Common myeloid progenitor, CD34-positive (primary cell): ENCODE measurements around the gene DOCK4.

Experiments
- CTCF ChIA-PET: fragments of 350-600 bp; sonication (Branson Sonifier 250); formaldehyde crosslinking; loops from one replicate; lab custom pipeline; 2021; ENCODE audit warnings: antibody characterized with exemption; lab: Charles Lee
- POLR2A ChIA-PET: fragments of 350-600 bp; sonication (Branson Sonifier 250); formaldehyde crosslinking; loops from one replicate; lab custom pipeline; 2021; ENCODE audit warnings: antibody characterized with exemption; lab: Charles Lee
- DNase-seq, 3 donors: peaks; one replicate each; pipeline versions ENCODE4 v3.0.0 to v3.0.0-alpha.2; 2013
- H3K27ac ChIP-seq, 2 experiments: 1 replicate in 1 of 2; 2 replicates in 1 of 2; pipeline ENCODE4 v1.7.0; 2013; ENCODE audit warnings: inconsistent platforms in 2 of 2, low read length in 2 of 2, mild to moderate bottlenecking in 2 of 2, low read depth in 1 of 2, moderate library complexity in 1 of 2; ENCODE audit not compliant: severe bottlenecking in 2 of 2, insufficient read depth in 1 of 2, poor library complexity in 1 of 2
- H3K27me3 ChIP-seq, 5 experiments: replicated peaks in 2 of 5; 1 replicate in 3 of 5; 2 replicates in 2 of 5; pipeline versions ENCODE4 v1.6.1 to v1.7.0; 2013; ENCODE audit warnings: low read length in 4 of 5, mild to moderate bottlenecking in 2 of 5, moderate library complexity in 2 of 5, inconsistent platforms in 1 of 5; ENCODE audit not compliant: insufficient read depth in 5 of 5, control insufficient read depth in 4 of 5
- H3K36me3 ChIP-seq, 4 experiments: 1 replicate in 2 of 4; 2 replicates in 2 of 4; pipeline versions ENCODE4 v1.6.1 to v1.7.0; 2013; ENCODE audit warnings: low read length in 3 of 4, control low read depth in 1 of 4, mild to moderate bottlenecking in 1 of 4; ENCODE audit not compliant: control insufficient read depth in 4 of 4, insufficient read depth in 4 of 4
- H3K4me1 ChIP-seq, 4 experiments: 1 replicate in 3 of 4; 2 replicates in 1 of 4; pipeline versions ENCODE4 v1.6.1 to v1.7.1; 2013; ENCODE audit warnings: low read length in 3 of 4, mild to moderate bottlenecking in 3 of 4, control low read depth in 1 of 4, inconsistent platforms in 1 of 4, moderate library complexity in 1 of 4; ENCODE audit not compliant: control insufficient read depth in 4 of 4, insufficient read depth in 4 of 4; ENCODE audit errors: control extremely low read depth in 1 of 4
- H3K4me3 ChIP-seq, 7 experiments: 1 replicate in 4 of 7; 2 replicates in 3 of 7; pipeline versions ENCODE4 v1.5.1 to v1.7.0; 2013; ENCODE audit warnings: mild to moderate bottlenecking in 7 of 7, low read length in 6 of 7, moderate library complexity in 6 of 7, inconsistent platforms in 2 of 7, low read depth in 2 of 7, control low read depth in 1 of 7; ENCODE audit not compliant: insufficient read depth in 4 of 7, control insufficient read depth in 1 of 7; ENCODE audit errors: extremely low read depth in 1 of 7
- H3K9me3 ChIP-seq, 5 experiments: 1 replicate in 4 of 5; 2 replicates in 1 of 5; pipeline versions ENCODE4 v1.6.1 to v1.7.1; 2013; ENCODE audit warnings: low read length in 4 of 5, mild to moderate bottlenecking in 2 of 5, inconsistent platforms in 1 of 5, low read depth in 1 of 5, moderate library complexity in 1 of 5; ENCODE audit not compliant: control insufficient read depth in 4 of 5, insufficient read depth in 2 of 5; ENCODE audit errors: control extremely low read depth in 1 of 5
- WGBS: methylation state at CpG from one replicate; pipeline ENCODE4 v1.1.5; 2013; ENCODE audit not compliant: insufficient coverage; 5-methylcytosine and 5-hydroxymethylcytosine counted together

Gene DOCK4

DNA sequence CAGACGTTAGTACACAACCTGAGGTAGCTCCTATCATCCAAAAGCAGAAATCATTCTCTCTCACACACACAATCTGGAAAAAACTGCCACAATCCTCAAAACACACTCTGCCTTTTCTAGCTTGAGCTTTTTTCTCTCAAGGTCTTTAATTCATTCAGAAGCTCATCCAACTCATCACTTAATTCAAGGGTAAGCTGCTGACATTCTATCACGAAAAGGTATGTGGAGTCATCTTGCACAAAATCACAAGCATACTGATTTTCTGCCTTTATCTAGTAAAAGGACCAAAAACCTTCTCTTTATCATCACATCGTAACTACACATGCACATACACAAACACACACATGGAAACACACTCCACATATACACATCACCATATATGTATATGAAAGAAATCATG is 32.0 kb downstream of the DOCK4 start:
- Histone ChIP-seq H3K36me3 (no peaks in the 10 kb centered on the region), H3K4me1 (no peaks in the 10 kb centered on the region), H3K27me3 (no peaks in the 10 kb centered on the region), H3K9me3 (no peaks in the 10 kb centered on the region), H3K27ac (no peak overlapping the region), H3K4me3 (no peak overlapping the region)
- ChIA-PET POLR2A (no interaction called here), CTCF (interaction anchor here (1.1 to 2.1 kb wide), 2 partner anchors 14 to 22 kb away, joined by 3 to 6 read pairs; no protein-coding TSS in a partner anchor)
- DNase-seq: no peak
- WGBS: 88% methylated on average over 2 of the region's 3 CpGs

DNA sequence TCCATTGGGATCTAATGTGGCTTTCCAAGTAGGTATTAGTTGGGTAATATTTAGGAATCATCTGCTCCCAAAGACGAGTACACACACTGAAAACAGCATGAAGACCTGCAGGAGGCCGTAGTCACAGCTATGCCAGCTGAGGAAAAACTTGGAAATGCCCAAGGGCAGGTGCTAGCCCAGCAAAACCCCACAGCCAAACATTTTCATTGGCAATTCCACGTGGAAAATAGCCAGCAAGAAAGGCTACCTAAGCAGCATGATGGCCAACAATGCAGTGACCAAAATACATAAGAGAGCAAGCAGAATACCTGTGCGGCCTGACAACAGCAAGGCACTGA is 32.7 kb downstream of the DOCK4 start:
- ChIA-PET POLR2A (no interaction called here), CTCF (interaction anchor here (1.1 to 2.1 kb wide), 2 partner anchors 13 to 21 kb away, joined by 3 to 6 read pairs; no protein-coding TSS in a partner anchor)
- Histone ChIP-seq H3K4me3 (no peak overlapping the region), H3K27me3 (no peaks in the 10 kb centered on the region), H3K4me1 (no peaks in the 10 kb centered on the region), H3K27ac (no peak overlapping the region), H3K36me3 (no peaks in the 10 kb centered on the region), H3K9me3 (no peaks in the 10 kb centered on the region)
- no peak for DNase-seq
- 93% methylated on average over 4 of the region's 4 CpGs for whole genome bisulfite sequencing

- CTCF ChIA-PET: interaction anchor here (2.1 kb wide), 1 partner anchor 12 kb away, joined by 6 read pairs; no protein-coding TSS in a partner anchor
- 100% methylated on average over 5 of the region's 8 CpGs for WGBS
Observed at GRCh38 chr7:112172870-112173567, 33.2 kb downstream of the DOCK4 start.

GRCh38 chr7:112171673-112172072 is 34.5 kb downstream of the DOCK4 start:
- no peak for DNase-seq
- Histone ChIP-seq H3K4me3 (no peak overlapping the region), H3K4me1 (no peaks in the 10 kb centered on the region), H3K36me3 (no peaks in the 10 kb centered on the region), H3K27me3 (no peaks in the 10 kb centered on the region), H3K9me3 (no peaks in the 10 kb centered on the region), H3K27ac (no peak overlapping the region)
- WGBS: 100% methylated on average over 1 of the region's 1 CpG
- ChIA-PET CTCF (no interaction called here), POLR2A (no interaction called here)

More at GRCh38 chr7:112172870-112173567, 33.2 kb downstream of the DOCK4 start:
- Histone ChIP-seq H3K36me3 (no peaks in the 10 kb centered on the region), H3K27me3 (no peaks in the 10 kb centered on the region), H3K9me3 (no peaks in the 10 kb centered on the region), H3K4me1 (no peaks in the 10 kb centered on the region), H3K27ac (no peak overlapping the region), H3K4me3 (no peak overlapping the region)
- DNase-seq: no peak
- POLR2A ChIA-PET: no interaction called here

DNA sequence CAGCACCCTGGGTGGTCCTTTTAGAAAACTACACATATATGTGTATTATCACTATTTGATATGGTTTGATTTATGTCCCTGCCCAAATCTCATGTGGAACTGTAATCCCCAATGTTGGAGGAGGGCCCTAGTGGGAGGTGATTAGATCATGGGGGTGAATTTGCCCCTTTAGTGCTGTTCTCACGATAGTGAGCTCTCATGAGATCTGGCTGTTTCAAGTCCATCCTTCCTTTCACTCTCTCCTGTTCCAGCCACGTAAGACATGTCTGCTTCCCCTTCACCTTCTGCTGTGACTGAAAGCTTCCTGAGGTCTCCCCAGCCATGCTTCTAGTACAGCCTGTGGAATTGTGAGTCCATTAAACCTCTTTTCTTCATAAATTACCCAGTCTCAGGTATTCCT is 37.3 kb downstream of the DOCK4 start:
- H3K4me3 ChIP-seq: no peak overlapping the region
- H3K36me3 ChIP-seq: no peaks in the 10 kb centered on the region
- no peaks in the 10 kb centered on the region for H3K9me3 ChIP-seq
- no peak overlapping the region for H3K27ac ChIP-seq
- H3K4me1 ChIP-seq: no peaks in the 10 kb centered on the region
- H3K27me3 ChIP-seq: no peaks in the 10 kb centered on the region
- DNase-seq: no peak
- 100% methylated on average over 2 of the region's 2 CpGs for WGBS
- ChIA-PET CTCF (no interaction called here), POLR2A (no interaction called here)

DNA sequence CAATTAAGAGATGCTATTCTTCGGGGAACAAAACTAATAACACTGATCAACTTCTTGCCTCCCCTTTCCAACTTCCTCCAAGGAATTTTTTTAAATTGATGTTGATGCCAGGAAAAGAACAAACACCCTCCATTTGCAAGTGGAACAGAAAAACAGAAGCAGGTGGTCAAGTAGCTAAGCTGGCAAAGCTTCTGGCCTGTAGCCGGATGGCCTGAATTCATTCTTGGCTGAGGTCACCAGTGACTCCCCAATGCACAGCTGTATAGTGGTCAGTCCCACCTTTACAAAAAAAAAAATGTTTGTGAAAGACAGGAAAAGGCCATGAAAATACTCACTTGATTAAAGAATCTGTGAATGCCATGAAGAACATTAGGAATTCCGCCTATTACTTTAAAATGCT is 39.1 kb downstream of the DOCK4 start:
- Histone ChIP-seq H3K36me3 (no peaks in the 10 kb centered on the region), H3K27me3 (no peaks in the 10 kb centered on the region), H3K27ac (no peak overlapping the region), H3K9me3 (no peaks in the 10 kb centered on the region), H3K4me3 (no peak overlapping the region), H3K4me1 (peaks cover 0 to 4% (median 3%) of the 10 kb centered on the region in 4 experiments)
- WGBS: 83% methylated on average over 1 of the region's 3 CpGs
- DNase-seq: no peak
- ChIA-PET POLR2A (no interaction called here), CTCF (interaction anchor here (0.6 to 1.5 kb wide), 4 partner anchors 10 to 607 kb away, joined by 3 to 4 read pairs (median 3); no protein-coding TSS in a partner anchor)

- Histone ChIP-seq H3K4me1 (peaks cover 9 to 39% (median 26%) of the 10 kb centered on the region in 4 experiments), H3K9me3 (no peaks in the 10 kb centered on the region), H3K4me3 (no peak overlapping the region), H3K36me3 (no peaks in the 10 kb centered on the region), H3K27me3 (no peaks in the 10 kb centered on the region), H3K27ac (no peak overlapping the region)
- CTCF ChIA-PET: interaction anchor here (0.6 to 1.7 kb wide), 2 partner anchors 16 to 410 kb away, joined by 3 read pairs; no protein-coding TSS in a partner anchor
- no peak for DNase-seq
- 84% methylated on average over 5 of the region's 6 CpGs for WGBS
- POLR2A ChIA-PET: no interaction called here
Observed at GRCh38 chr7:112162784-112163506, 43.3 kb downstream of the DOCK4 start.
